IMR-90 (cell line): ENCODE measurements around the gene KNG1. TPM values are rescaled to one million over a fixed set of nuclear protein-coding genes. Genes with fewer than 3 reads are reported as not detected.

Experiments used
- ATAC-seq: fragments of 200-7000 bp; cut with Tn5 transposase; 2 replicates; pipeline ENCODE4 v1.9.1; 2020; ENCODE audit warnings: low read depth, mild to moderate bottlenecking, moderate library complexity
- BruUV-seq: library from RNA; stranded (reverse); fragments of 400-500 nt; replicated peaks from 2 replicates; lab custom pipeline; 2021; lab: Mats Ljungman, UMichigan
- CTCF ChIA-PET: fragments of 300-600 bp; formaldehyde crosslinking; extraction: SDS; loops from one replicate; lab custom pipeline; 2021; ENCODE audit warnings: antibody characterized with exemption; lab: Yijun Ruan, JAX
- POLR2A ChIA-PET: fragments of 300-600 bp; sonication (Branson Sonifier 250); formaldehyde crosslinking; loops from one replicate; lab custom pipeline; 2022; ENCODE audit warnings: antibody characterized with exemption; ENCODE audit not compliant: unreplicated experiment; lab: Charles Lee
- DNase-seq: peaks from one replicate; pipeline ENCODE4 v3.0.0; 2013
- H2AFZ ChIP-seq: replicated peaks from 2 replicates; pipeline ENCODE3; 2013; ENCODE audit warnings: low read length, mild to moderate bottlenecking; ENCODE audit not compliant: poor library complexity
- H2AK5ac ChIP-seq: 2 replicates; pipeline ENCODE4 v1.6.1; 2013; ENCODE audit warnings: low read depth, low read length, inconsistent platforms
- H2AK9ac ChIP-seq: replicated peaks from 2 replicates; pipeline ENCODE3; 2013; ENCODE audit warnings: mild to moderate bottlenecking, low read depth, low read length, moderate library complexity; ENCODE audit not compliant: poor library complexity
- H2BK120ac ChIP-seq: 2 replicates; pipeline ENCODE4 v1.6.1; 2013; ENCODE audit warnings: low read depth, low read length, inconsistent platforms
- H2BK15ac ChIP-seq: 3 replicates; pipeline ENCODE4 v1.6.1; 2013; ENCODE audit warnings: low read depth, low read length, inconsistent platforms
- H2BK20ac ChIP-seq: 2 replicates; pipeline ENCODE4 v1.6.1; 2013; ENCODE audit warnings: low read depth, mild to moderate bottlenecking, inconsistent platforms, low read length, moderate library complexity
- H2BK5ac ChIP-seq: 2 replicates; pipeline ENCODE4 v1.6.1; 2013; ENCODE audit warnings: mild to moderate bottlenecking, low read depth, low read length, inconsistent platforms; ENCODE audit not compliant: poor library complexity, severe bottlenecking
- H3K14ac ChIP-seq: replicated peaks from 2 replicates; pipeline ENCODE4 v1.6.1; 2013; ENCODE audit warnings: low read depth, low read length, inconsistent platforms
- H3K18ac ChIP-seq: 2 replicates; pipeline ENCODE4 v1.6.1; 2013; ENCODE audit warnings: low read depth, low read length, control low read depth
- H3K23ac ChIP-seq: 2 replicates; pipeline ENCODE4 v1.6.1; 2013; ENCODE audit warnings: low read depth, low read length, inconsistent platforms
- H3K27ac ChIP-seq: 2 replicates; pipeline ENCODE4 v1.5.1; 2013; ENCODE audit warnings: mild to moderate bottlenecking, control low read depth, low read length; ENCODE audit not compliant: insufficient read depth
- H3K27me3 ChIP-seq: 2 replicates; pipeline ENCODE4 v1.6.1; 2013; ENCODE audit warnings: low read length; ENCODE audit not compliant: control insufficient read depth, insufficient read depth
- H3K36me3 ChIP-seq: 2 replicates; pipeline ENCODE4 v1.6.1; 2013; ENCODE audit warnings: low read length, mixed read lengths; ENCODE audit not compliant: control insufficient read depth, insufficient read depth
- H3K4ac ChIP-seq: 2 replicates; pipeline ENCODE4 v1.6.1; 2013; ENCODE audit warnings: low read depth, low read length, inconsistent platforms
- H3K4me1 ChIP-seq: 2 replicates; pipeline ENCODE4 v1.6.1; 2013; ENCODE audit warnings: low read length, mixed read lengths; ENCODE audit not compliant: control insufficient read depth, insufficient read depth
- H3K4me2 ChIP-seq: 2 replicates; pipeline ENCODE4 v1.6.1; 2013; ENCODE audit warnings: low read depth, mild to moderate bottlenecking, control low read depth, low read length, moderate library complexity
- H3K4me3 ChIP-seq: 2 replicates; pipeline ENCODE4 v1.5.1; 2013; ENCODE audit warnings: low read depth, mild to moderate bottlenecking, control low read depth, low read length, moderate library complexity; ENCODE audit not compliant: insufficient read depth
- H3K56ac ChIP-seq: 2 replicates; pipeline ENCODE4 v1.6.1; 2013; ENCODE audit warnings: low read length, inconsistent platforms; ENCODE audit not compliant: insufficient read depth; ENCODE audit errors: extremely low read depth
- H3K79me1 ChIP-seq, 2 experiments: 2 replicates each; pipeline ENCODE4 v1.6.1; 2013; ENCODE audit warnings: low read length in 2 of 2, inconsistent platforms in 1 of 2, low read depth in 1 of 2
- H3K9ac ChIP-seq: 2 replicates; pipeline ENCODE4 v1.6.1; 2013; ENCODE audit warnings: low read depth, low read length, control low read depth
- H3K9me1 ChIP-seq: 2 replicates; pipeline ENCODE4 v1.6.1; 2013; ENCODE audit warnings: low read length, inconsistent platforms; ENCODE audit not compliant: insufficient read depth
- H3K9me3 ChIP-seq: 2 replicates; pipeline ENCODE4 v1.6.1; 2013; ENCODE audit warnings: low read length; ENCODE audit not compliant: control insufficient read depth, insufficient read depth
- H4K20me1 ChIP-seq: 2 replicates; pipeline ENCODE4 v1.6.1; 2013; ENCODE audit warnings: low read length, inconsistent platforms; ENCODE audit not compliant: insufficient read depth
- H4K5ac ChIP-seq: 2 replicates; pipeline ENCODE4 v1.6.1; 2013; ENCODE audit warnings: mild to moderate bottlenecking, low read depth, low read length, control low read depth
- H4K8ac ChIP-seq, 2 experiments: 2 replicates each; pipeline ENCODE4 v1.6.1; 2013; ENCODE audit warnings: low read depth in 2 of 2, low read length in 2 of 2, control low read depth in 1 of 2, inconsistent platforms in 1 of 2
- H4K91ac ChIP-seq: 2 replicates; pipeline ENCODE4 v1.6.1; 2013; ENCODE audit warnings: low read depth, low read length, inconsistent platforms; ENCODE audit not compliant: insufficient read depth
- BHLHE40 ChIP-seq: fragments of 150-350 bp; IDR thresholded peaks from 2 replicates; pipeline ENCODE4 v1.6.1; 2016; ENCODE audit warnings: mild to moderate bottlenecking, low read depth, low read length
- RFX5 ChIP-seq: IDR thresholded peaks from 2 replicates; pipeline ENCODE4 v1.8.0; 2012; ENCODE audit warnings: low read depth, mild to moderate bottlenecking, low read length, moderate library complexity
- WGBS, 2 experiments: methylation state at CpG; one replicate each; pipeline versions ENCODE4 v1.1.5 to v1.1.7; 2013; ENCODE audit warnings: missing lambda C conversion rate in 2 of 2; ENCODE audit not compliant: insufficient read length in 1 of 2; ENCODE audit errors: extremely low coverage in 2 of 2; 5-methylcytosine and 5-hydroxymethylcytosine counted together
- dilution Hi-C: fragments of 300-500 bp; cut with HindIII; formaldehyde crosslinking; loops from one replicate; pipeline ENCODE4 v1.14.3; 2018; ENCODE audit warnings: low sequenced_read_pairs; ENCODE audit not compliant: unreplicated experiment
- in situ Hi-C: fragments of 300-500 bp; cut with MboI; formaldehyde crosslinking; loops from 3 replicates; pipeline ENCODE4 v1.14.3; 2019; ENCODE audit warnings: low sequenced_read_pairs, inconsistent platforms, mixed read lengths
- intact Hi-C: fragments of 100-400 bp; cut with micrococcal nuclease; formaldehyde crosslinking; loops from 2 replicates; pipeline ENCODE4 v1.10.0; 2022
- polyA plus RNA-seq, 3 experiments: library from polyadenylated mRNA; depleted of rRNA; stranded (reverse); fragments of >200 nt; gene quantifications; 2 replicates each; pipeline ENCODE4 v1.2.3, GENCODE V29; 2012; ENCODE audit warnings: low replicate concordance in 1 of 3
- total RNA-seq: library from RNA; depleted of rRNA; stranded (reverse); fragments of >200 nt; gene quantifications from 2 replicates; pipeline ENCODE4 v1.2.3, GENCODE V29; 2012

The KNG1 gene
- total and polyA plus RNA-seq, 2 of the 4 experiments (the other 2 are of a cell fraction): not detected

DNA sequence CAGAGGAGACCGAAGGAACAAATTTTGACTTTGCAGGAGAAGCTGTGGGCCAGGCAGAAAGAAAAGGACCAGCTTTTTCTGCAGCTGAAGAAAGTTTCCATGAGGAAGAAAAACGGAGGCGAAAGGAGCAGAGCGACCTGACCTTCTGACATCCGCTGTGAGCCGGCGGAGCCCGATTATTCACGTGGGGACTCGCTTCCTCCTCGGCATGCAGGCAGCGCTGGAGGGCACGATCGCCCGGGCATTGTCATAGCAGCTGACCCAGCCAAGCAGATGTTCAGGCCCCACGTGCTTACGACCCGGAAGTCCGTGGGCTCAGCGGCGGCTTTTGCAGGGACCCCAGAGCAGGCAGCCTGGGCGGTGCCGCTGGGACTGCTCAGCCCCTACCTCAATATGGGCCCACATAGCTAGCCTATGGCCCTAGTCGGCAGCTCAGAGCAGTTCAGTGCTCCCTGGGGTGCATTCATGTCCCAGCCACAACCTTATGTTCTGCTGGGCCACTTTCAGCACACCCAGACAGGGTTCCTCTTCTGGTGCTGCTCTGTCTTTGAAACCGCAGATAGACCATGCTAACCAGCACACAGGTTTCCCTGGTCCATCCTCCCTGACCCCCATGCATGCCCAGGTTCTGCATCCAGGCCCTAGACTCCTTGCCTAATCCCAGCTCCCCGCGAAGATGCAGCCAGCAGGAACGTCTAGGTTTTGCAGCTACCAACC lies 55.7 kb downstream of the KNG1 start (continued):
- TF ChIP-seq BHLHE40: no peak

DNA sequence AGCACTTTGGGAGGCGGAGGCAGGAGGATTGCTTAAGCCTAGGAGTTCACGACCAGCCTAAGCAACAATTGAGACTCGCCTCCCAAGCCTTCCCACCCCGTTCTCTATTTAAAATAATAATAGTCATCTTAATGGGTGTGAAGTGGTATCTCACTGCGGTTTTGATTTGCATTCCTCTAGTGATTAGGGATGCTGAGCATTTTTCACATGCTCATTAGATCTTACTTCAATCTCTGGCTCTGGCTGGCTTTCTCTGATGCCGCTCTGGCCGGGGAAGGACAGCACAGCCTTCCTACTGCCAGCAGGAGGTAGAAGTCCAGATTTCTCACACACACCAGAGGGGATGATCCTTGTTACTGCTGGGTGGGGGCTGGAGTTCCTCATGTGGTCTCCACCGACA lies 58.8 kb downstream of the KNG1 start:
- Histone ChIP-seq H4K20me1 (no peaks in the 10 kb centered on the region), H3K18ac (no peak overlapping the region), H3K56ac (no peak overlapping the region), H2AK9ac (no peak overlapping the region), H4K5ac (no peak overlapping the region), H2AFZ (peak overlapping the region; percentile 13), H2BK5ac (no peak overlapping the region), H4K8ac (no peak overlapping the region), H3K9me1 (no peaks in the 10 kb centered on the region), H3K27ac (no peak overlapping the region), H4K91ac (no peak overlapping the region), H2BK20ac (no peak overlapping the region), H3K14ac (no peak overlapping the region), H3K9ac (no peak overlapping the region), H3K4me3 (no peak overlapping the region), H3K23ac (no peak overlapping the region), H2AK5ac (no peak overlapping the region), H3K4ac (no peak overlapping the region), H3K9me3 (no peaks in the 10 kb centered on the region), H3K27me3 (peaks cover 1% of the 10 kb centered on the region; the same call in 1 of the 2 replicates), H3K79me1 (no peaks in the 10 kb centered on the region), H2BK120ac (no peak overlapping the region), H3K36me3 (no peaks in the 10 kb centered on the region), H3K4me1 (peaks cover 4% of the 10 kb centered on the region; the same call in 1 of the 2 replicates), H2BK15ac (no peak overlapping the region), H3K4me2 (no peak overlapping the region)
- BruUV-seq: no TSS peak
- POLR2A ChIA-PET: no interaction called here
- in situ Hi-C loops: no loop called here
- dilution Hi-C loops: no loop called here
- WGBS, 2 experiments: no CpG with 5 or more reads among the region's 8 CpGs
- DNase-seq: no peak
- intact Hi-C loops: no loop called here
- ATAC-seq: no peak
- TF ChIP-seq RFX5: no peak
- CTCF ChIA-PET: no interaction called here
